H1 (cell line): ENCODE data around the gene SLC24A3. TPM values are rescaled to one million over a fixed set of nuclear protein-coding genes. Genes with fewer than 3 reads are reported as not detected.

Source experiments
- CTCF ChIA-PET: fragments of 300-600 bp; sonication (Branson Sonifier 250); formaldehyde crosslinking; loops from one replicate; lab custom pipeline; 2021; ENCODE audit not compliant: partially characterized antibody; lab: Charles Lee
- POLR2A ChIA-PET: fragments of 300-600 bp; sonication (Branson Sonifier 250); formaldehyde crosslinking; loops from one replicate; lab custom pipeline; 2021; ENCODE audit warnings: inconsistent platforms; ENCODE audit not compliant: partially characterized antibody; lab: Charles Lee
- DNase-seq, 2 experiments: peaks; one replicate each; pipeline versions ENCODE4 v3.0.0 to v3.0.0-alpha.2; 2010 to 2022; ENCODE audit warnings: low spot score in 2 of 2, low read depth in 1 of 2, mixed read lengths in 1 of 2
- FAIRE-seq: peaks from 2 replicates; lab custom pipeline; 2011; peaks lifted over from hg19 to GRCh38; lab: Jason Lieb, UNC
- H2AFZ ChIP-seq: 2 replicates; pipeline ENCODE4 v1.8.1; 2012; ENCODE audit warnings: low read length, inconsistent platforms
- H2AK5ac ChIP-seq: 2 replicates; pipeline ENCODE4 v1.6.1; 2013; ENCODE audit warnings: low read depth, low read length
- H2BK120ac ChIP-seq: replicated peaks from 2 replicates; pipeline ENCODE3; 2013; ENCODE audit warnings: low read depth, low read length, inconsistent platforms
- H2BK12ac ChIP-seq: 2 replicates; pipeline ENCODE4 v1.6.1; 2013; ENCODE audit warnings: low read depth, low read length
- H2BK15ac ChIP-seq: 2 replicates; pipeline ENCODE4 v1.6.1; 2013; ENCODE audit warnings: low read length
- H2BK20ac ChIP-seq: 2 replicates; pipeline ENCODE4 v1.6.1; 2013; ENCODE audit warnings: low read length
- H2BK5ac ChIP-seq: 2 replicates; pipeline ENCODE4 v1.6.1; 2013; ENCODE audit warnings: low read depth, low read length
- H3K14ac ChIP-seq: 2 replicates; pipeline ENCODE4 v1.6.1; 2013; ENCODE audit warnings: inconsistent platforms; ENCODE audit not compliant: insufficient read length
- H3K18ac ChIP-seq: 2 replicates; pipeline ENCODE4 v1.6.1; 2013; ENCODE audit warnings: low read length; ENCODE audit errors: extremely low read depth
- H3K23ac ChIP-seq: 2 replicates; pipeline ENCODE4 v1.6.1; 2013; ENCODE audit warnings: inconsistent platforms; ENCODE audit not compliant: insufficient read length
- H3K23me2 ChIP-seq: 2 replicates; pipeline ENCODE4 v1.6.1; 2013; ENCODE audit warnings: low read depth, low read length
- H3K27ac ChIP-seq: 2 replicates; pipeline ENCODE4 v1.6.1; 2011; ENCODE audit warnings: low read depth, low read length, inconsistent platforms
- H3K27me3 ChIP-seq, 4 experiments: replicated peaks in 1 of 4; 1 replicate in 1 of 4; 2 replicates in 3 of 4; pipeline versions ENCODE4 v1.6.1 to v1.8.1; 2011 to 2013; ENCODE audit warnings: low read length in 3 of 4, mild to moderate bottlenecking in 3 of 4, inconsistent platforms in 2 of 4, mixed read lengths in 2 of 4, moderate library complexity in 1 of 4; ENCODE audit not compliant: control insufficient read depth in 3 of 4, insufficient read depth in 3 of 4; ENCODE audit errors: extremely low read depth in 1 of 4
- H3K36me3 ChIP-seq, 4 experiments: 2 replicates each; pipeline versions ENCODE4 v1.6.1 to v1.8.1; 2011 to 2013; ENCODE audit warnings: mild to moderate bottlenecking in 4 of 4, low read length in 3 of 4, moderate library complexity in 2 of 4, control low read depth in 1 of 4, inconsistent platforms in 1 of 4; ENCODE audit not compliant: insufficient read depth in 4 of 4, control insufficient read depth in 2 of 4
- H3K4ac ChIP-seq: replicated peaks from 2 replicates; pipeline ENCODE3; 2013; ENCODE audit warnings: low read length, low read depth, mixed read lengths, inconsistent platforms; ENCODE audit not compliant: insufficient read length
- H3K4me1 ChIP-seq, 4 experiments: replicated peaks in 1 of 4; 1 replicate in 1 of 4; 2 replicates in 3 of 4; pipeline versions ENCODE4 v1.6.1 to v1.8.1; 2011 to 2013; ENCODE audit warnings: low read length in 3 of 4, inconsistent platforms in 2 of 4, mixed read lengths in 1 of 4; ENCODE audit not compliant: insufficient read depth in 4 of 4, control insufficient read depth in 3 of 4
- H3K4me2 ChIP-seq, 2 experiments: 2 replicates each; pipeline versions ENCODE4 v1.6.1 to v1.8.1; 2011 to 2013; ENCODE audit warnings: low read depth in 2 of 2, low read length in 2 of 2, control low read depth in 1 of 2, inconsistent platforms in 1 of 2, mild to moderate bottlenecking in 1 of 2; ENCODE audit not compliant: insufficient read depth in 1 of 2
- H3K4me3 ChIP-seq, 4 experiments: fragments of 200-600, 300-600 bp in 1 of 4; sonication (generic), shearing (Covaris generic), sonication (Bioruptor Twin) in 1 of 4; 2 replicates each; pipeline versions ENCODE4 v1.5.1 to v1.8.1; 2011 to 2016; ENCODE audit warnings: low read length in 4 of 4, low read depth in 3 of 4, control low read depth in 2 of 4, inconsistent platforms in 2 of 4, mild to moderate bottlenecking in 2 of 4, mixed read lengths in 1 of 4, moderate library complexity in 1 of 4; ENCODE audit not compliant: insufficient read depth in 2 of 4; ENCODE audit errors: extremely low read depth in 1 of 4
- H3K56ac ChIP-seq: replicated peaks from 2 replicates; pipeline ENCODE3; 2013; ENCODE audit warnings: low read depth, mild to moderate bottlenecking, mixed read lengths, low read length, inconsistent platforms; ENCODE audit not compliant: insufficient read length
- H3K79me1 ChIP-seq: 2 replicates; pipeline ENCODE4 v1.6.1; 2013; ENCODE audit warnings: low read depth, low read length, control low read depth
- H3K79me2 ChIP-seq, 2 experiments: 2 replicates each; pipeline versions ENCODE4 v1.6.1 to v1.8.1; 2012 to 2013; ENCODE audit warnings: low read length in 2 of 2, mild to moderate bottlenecking in 2 of 2, inconsistent platforms in 1 of 2; ENCODE audit not compliant: insufficient read depth in 2 of 2, control insufficient read depth in 1 of 2
- H3K9ac ChIP-seq, 4 experiments: replicated peaks in 1 of 4; 1 replicate in 1 of 4; 2 replicates in 3 of 4; pipeline versions ENCODE4 v1.6.1 to v1.8.1; 2011 to 2013; ENCODE audit warnings: low read depth in 3 of 4, low read length in 3 of 4, control low read depth in 2 of 4, mild to moderate bottlenecking in 2 of 4, moderate library complexity in 2 of 4, inconsistent platforms in 1 of 4; ENCODE audit errors: extremely low read depth in 1 of 4
- H3K9me3 ChIP-seq, 2 experiments: 2 replicates each; pipeline versions ENCODE4 v1.6.1 to v1.8.1; 2012 to 2013; ENCODE audit warnings: mild to moderate bottlenecking in 2 of 2, moderate library complexity in 2 of 2, control low read depth in 1 of 2, inconsistent platforms in 1 of 2, low read depth in 1 of 2, low read length in 1 of 2, mixed read lengths in 1 of 2; ENCODE audit not compliant: insufficient read depth in 2 of 2
- H4K20me1 ChIP-seq, 2 experiments: replicated peaks in 1 of 2; 2 replicates each; pipeline versions ENCODE3 to v1.8.1; 2011 to 2013; ENCODE audit warnings: inconsistent platforms in 2 of 2, low read length in 2 of 2, mild to moderate bottlenecking in 1 of 2; ENCODE audit not compliant: insufficient read depth in 2 of 2, control insufficient read depth in 1 of 2
- H4K5ac ChIP-seq: 2 replicates; pipeline ENCODE4 v1.6.1; 2013; ENCODE audit warnings: low read length, low read depth, mixed read lengths, inconsistent platforms; ENCODE audit not compliant: insufficient read length
- H4K8ac ChIP-seq: 2 replicates; pipeline ENCODE4 v1.8.0; 2013; ENCODE audit warnings: mild to moderate bottlenecking, moderate library complexity, low read length, inconsistent platforms; ENCODE audit not compliant: insufficient read depth; ENCODE audit errors: extremely low read depth
- H4K91ac ChIP-seq: replicated peaks from 2 replicates; pipeline ENCODE3; 2013; ENCODE audit warnings: low read length, mixed read lengths, inconsistent platforms; ENCODE audit not compliant: insufficient read length
- ATF3 ChIP-seq: IDR thresholded peaks from 2 replicates; pipeline ENCODE4 v1.6.1; 2011; ENCODE audit warnings: low read depth, mild to moderate bottlenecking, low read length; ENCODE audit not compliant: insufficient read depth
- BRCA1 ChIP-seq: IDR thresholded peaks from 2 replicates; pipeline ENCODE4 v1.6.1; 2012; ENCODE audit warnings: low read depth, low read length, improper control_type of control experiment
- CEBPB ChIP-seq: IDR thresholded peaks from 2 replicates; pipeline ENCODE4 v1.6.1; 2012; ENCODE audit warnings: low read depth, low read length
- JUN ChIP-seq: IDR thresholded peaks from 2 replicates; pipeline ENCODE4 v1.6.1; 2011; ENCODE audit warnings: low read depth, mild to moderate bottlenecking, improper control_type of control experiment, low read length
- JUND ChIP-seq: IDR thresholded peaks from 2 replicates; pipeline ENCODE4 v1.6.1; 2011; ENCODE audit warnings: mild to moderate bottlenecking, improper control_type of control experiment, low read length
- NANOG ChIP-seq: IDR thresholded peaks from 2 replicates; pipeline ENCODE4 v1.6.1; 2011; ENCODE audit warnings: low read length, low read depth, mild to moderate bottlenecking, inconsistent platforms; ENCODE audit not compliant: insufficient read depth, poor library complexity, severe bottlenecking
- POLR2AphosphoS5 ChIP-seq: IDR thresholded peaks from 2 replicates; pipeline ENCODE4 v1.6.1; 2011; ENCODE audit warnings: low read depth, low read length
- RNF2 ChIP-seq: fragments of 200-900, 300-1000 bp; sonication (generic); IDR thresholded peaks from 2 replicates; pipeline ENCODE4 v1.7.1; 2016; ENCODE audit warnings: borderline replicate concordance, low read depth, mild to moderate bottlenecking, antibody characterized with exemption, low read length; ENCODE audit not compliant: poor library complexity, severe bottlenecking; ENCODE audit errors: missing control alignments
- SP1 ChIP-seq: IDR thresholded peaks from 2 replicates; pipeline ENCODE4 v1.6.1; 2011; ENCODE audit warnings: low read depth, low read length
- SRF ChIP-seq: IDR thresholded peaks from 2 replicates; pipeline ENCODE4 v1.6.1; 2011; ENCODE audit warnings: mild to moderate bottlenecking, low read depth, low read length, moderate library complexity
- TBP ChIP-seq: IDR thresholded peaks from 2 replicates; pipeline ENCODE4 v1.6.1; 2011; ENCODE audit warnings: low read depth, low read length, improper control_type of control experiment
- WGBS, 2 experiments: shearing (Covaris generic) in 1 of 2; methylation state at CpG; one replicate each; pipeline versions ENCODE4 v1.1.6 to v1.1.7; 2013 to 2015; ENCODE audit warnings: low lambda C conversion rate in 2 of 2, mixed read lengths in 2 of 2, inconsistent platforms in 1 of 2, low coverage in 1 of 2, missing lambda C conversion rate in 1 of 2; ENCODE audit not compliant: insufficient replicate concordance in 2 of 2, insufficient coverage in 1 of 2, insufficient read length in 1 of 2; ENCODE audit errors: extremely low coverage in 1 of 2, missing lambda C conversion rate in 1 of 2; 5-methylcytosine and 5-hydroxymethylcytosine counted together
- polyA plus RNA-seq, 7 experiments: library from polyadenylated mRNA; depleted of rRNA in 3 of 7; stranded (reverse) in 5 of 7; unstranded in 2 of 7; fragments of >200 nt in 5 of 7; fragments of 200-250 nt in 2 of 7; gene quantifications; 1 replicate in 5 of 7; 2 replicates in 1 of 7; 4 replicates in 1 of 7; pipeline versions ENCODE4 v1.2.1 to v1.2.3, GENCODE V29; 2011 to 2013; ENCODE audit warnings: missing spikeins in 2 of 7, mixed read lengths in 2 of 7
- total RNA-seq: library from RNA; stranded (reverse); fragmentation: NEBNext Ultra II Directional; extraction: Animal tissue kit (Norgen Biotek cat#: 25700); gene quantifications from 2 replicates; pipeline ENCODE4 v1.2.1, GENCODE V29; 2021
- TF ChIP-seq, protein P1 (sequence below): IDR thresholded peaks from 2 replicates; pipeline ENCODE4 v1.6.1; 2012; ENCODE audit warnings: inconsistent platforms

Gene SLC24A3
- total and polyA plus RNA-seq, 2 of the 8 experiments (the other 6 are each of a cell fraction or from before 2014, with no cell fraction given), result 4.5 to 6.3 TPM

DNA sequence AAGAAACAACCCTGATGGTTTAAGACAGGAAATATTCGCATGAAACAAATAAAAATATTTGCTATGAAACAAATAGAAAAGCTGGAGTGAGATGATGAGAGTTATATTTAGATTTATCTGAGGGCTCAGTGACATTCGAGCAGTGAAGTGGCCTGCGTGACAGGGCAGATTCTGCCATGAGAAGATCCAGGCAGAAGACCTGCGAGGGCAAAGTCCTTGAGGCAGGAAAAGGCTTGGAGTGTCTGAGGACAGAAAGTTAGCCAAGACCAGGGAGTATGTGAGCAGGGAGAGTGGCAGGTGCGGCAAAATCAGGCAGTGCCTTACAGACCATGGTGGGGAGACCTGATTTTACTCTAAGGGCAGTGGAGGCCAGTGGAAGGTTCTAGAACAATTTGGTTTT lies 478.7 kb downstream of the SLC24A3 start:
- no peak for DNase-seq
- Histone ChIP-seq H3K9ac (no peak overlapping the region), H3K56ac (no peak overlapping the region), H3K27me3 (no peaks in the 10 kb centered on the region), H4K5ac (no peak overlapping the region), H3K9me3 (peaks cover 0 to 4% of the 10 kb centered on the region in 2 experiments; a peak in 2 of 4 replicates), H2AK5ac (no peak overlapping the region), H4K8ac (no peak overlapping the region), H3K36me3 (no peaks in the 10 kb centered on the region), H4K20me1 (no peaks in the 10 kb centered on the region), H3K23ac (no peak overlapping the region), H2BK5ac (no peak overlapping the region), H2BK15ac (no peak overlapping the region), H3K14ac (no peak overlapping the region), H3K18ac (no peak overlapping the region), H3K79me1 (no peaks in the 10 kb centered on the region), H3K79me2 (no peaks in the 10 kb centered on the region), H4K91ac (no peak overlapping the region), H3K4me3 (no peak overlapping the region), H3K23me2 (no peaks in the 10 kb centered on the region), H3K4ac (no peak overlapping the region), H3K4me1 (peaks cover 0 to 7% (median under 1%) of the 10 kb centered on the region in 4 experiments; a peak in 2 of 7 replicates), H2BK20ac (no peak overlapping the region), H2AFZ (no peak overlapping the region), H2BK120ac (no peak overlapping the region), H2BK12ac (no peak overlapping the region), H3K27ac (no peak overlapping the region), H3K4me2 (no peak overlapping the region)
- 91% methylated on average over 5 of the region's 5 CpGs; no CpG with 5 or more reads in 1 of the 2 experiments for WGBS, 2 experiments
- ChIA-PET CTCF (interaction anchor here (0.7 to 1.8 kb wide), 7 partner anchors 9 to 112 kb away, joined by 3 to 7 read pairs (median 4); partner anchors contain the start of gene RIN2), POLR2A (interaction anchor here (0.5 kb wide), 1 partner anchor 485 kb away, joined by 3 read pairs; no protein-coding TSS in a partner anchor)
- TF ChIP-seq NANOG (no peak), JUN (no peak), SP1 (no peak), ATF3 (no peak), RNF2 (no peak), BRCA1 (no peak), SRF (no peak), JUND (no peak), CEBPB (no peak), TBP (no peak), POLR2AphosphoS5 (no peak)
- TF ChIP-seq, protein P1, sequence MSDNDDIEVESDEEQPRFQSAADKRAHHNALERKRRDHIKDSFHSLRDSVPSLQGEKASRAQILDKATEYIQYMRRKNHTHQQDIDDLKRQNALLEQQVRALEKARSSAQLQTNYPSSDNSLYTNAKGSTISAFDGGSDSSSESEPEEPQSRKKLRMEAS, result no peak
- no peak for FAIRE-seq
